Stomach (tissue), 9 donors: ENCODE results near the gene ERBB4. TPM values are rescaled to one million over a fixed set of nuclear protein-coding genes. Genes with fewer than 3 reads are reported as not detected.
"Not testable (repeated sequence)": the region's sequence is repeated elsewhere in the genome, so short reads cannot be mapped to it uniquely, and the experiment has no call there.

Source experiments
- DNase-seq, 2 donors: peaks; one replicate each; pipeline versions ENCODE4 v3.0.0 to v3.0.0-alpha.2; 2013 to 2019
- H3K27ac ChIP-seq, 5 donors: fragments of 200-600 bp in 4 of 5; sonication (generic) in 4 of 5; one replicate each; pipeline ENCODE4 v1.5.1; 2013 to 2019; ENCODE audit warnings: mild to moderate bottlenecking in 1 of 5, moderate library complexity in 1 of 5
- H3K27me3 ChIP-seq, 3 donors: fragments of 200-600 bp; sonication (generic); one replicate each; pipeline ENCODE4 v1.5.1; 2017 to 2019; ENCODE audit warnings: mixed run types in 1 of 3
- H3K36me3 ChIP-seq, 4 donors: fragments of 200-600 bp; sonication (generic); 1 replicate in 3 of 4; 2 replicates in 1 of 4; pipeline ENCODE4 v1.5.1; 2016 to 2019
- H3K4me1 ChIP-seq, 4 donors: fragments of 200-600 bp; sonication (generic); one replicate each; pipeline ENCODE4 v1.5.1; 2016 to 2019
- H3K4me3 ChIP-seq, 4 donors: fragments of 200-600 bp; sonication (generic) in 3 of 4; one replicate each; pipeline ENCODE4 v1.5.1; 2016 to 2019; ENCODE audit warnings: mild to moderate bottlenecking in 1 of 4
- H3K9me3 ChIP-seq, 4 donors: fragments of 200-600 bp; sonication (generic); one replicate each; pipeline ENCODE4 v1.5.1; 2016 to 2019
- CTCF ChIP-seq, 7 experiments: fragments of 450-650 bp in 4 of 7; fragments of 200-600 bp in 3 of 7; sonication (generic) in 3 of 7; IDR thresholded peaks; one replicate each; pipeline ENCODE4 v1.5.1; 2016 to 2019; ENCODE audit warnings: antibody characterized with exemption in 7 of 7, control low read depth in 2 of 7, mild to moderate bottlenecking in 1 of 7
- EP300 ChIP-seq: sonication (generic); formaldehyde crosslinking; IDR thresholded peaks from one replicate; pipeline ENCODE4 v1.6.1; 2017; ENCODE audit warnings: antibody characterized with exemption
- POLR2A ChIP-seq, 4 donors: fragments of 450-650 bp; IDR thresholded peaks; one replicate each; pipeline ENCODE4 v1.6.1; 2016; ENCODE audit warnings: antibody characterized with exemption in 4 of 4, control low read depth in 2 of 4, mild to moderate bottlenecking in 1 of 4, moderate library complexity in 1 of 4
- POLR2AphosphoS5 ChIP-seq, 3 donors: sonication (generic); formaldehyde crosslinking; IDR thresholded peaks; one replicate each; pipeline ENCODE4 v1.6.1; 2016; ENCODE audit warnings: antibody characterized with exemption in 3 of 3
- WGBS, 5 donors: extraction: QIAGEN DNeasy Blood & Tissue Kit in 3 of 5; methylation state at CpG; one replicate each; pipeline versions ENCODE4 v1.1.5 to v1.1.7; 2013 to 2018; 5-methylcytosine and 5-hydroxymethylcytosine counted together
- intact Hi-C: fragments of 100-400 bp; cut with DNase I; formaldehyde crosslinking; loops from one replicate; pipeline ENCODE4 v1.15.1; 2023; ENCODE audit warnings: low total_unique reads
- polyA plus RNA-seq, 3 donors: library from polyadenylated mRNA; stranded (reverse); fragments of 200-250 nt; gene quantifications; one replicate each; pipeline ENCODE4 v1.2.3, GENCODE V29; 2013
- total RNA-seq, 5 donors: library from RNA; depleted of rRNA; stranded (reverse); fragments of >200 nt; gene quantifications; one replicate each; pipeline versions ENCODE4 v1.1.0 to v1.2.3, GENCODE V29; 2014 to 2016
- donor health status: healthy with polysubstance abuse.
- donor health status: Bipolar disorder and iron deficiency.
- donor health status: healthy.

Gene ERBB4
- total and polyA plus RNA-seq, 8 donors: 0.12 to 2.5 (median 0.45) TPM; not detected in 1

DNA sequence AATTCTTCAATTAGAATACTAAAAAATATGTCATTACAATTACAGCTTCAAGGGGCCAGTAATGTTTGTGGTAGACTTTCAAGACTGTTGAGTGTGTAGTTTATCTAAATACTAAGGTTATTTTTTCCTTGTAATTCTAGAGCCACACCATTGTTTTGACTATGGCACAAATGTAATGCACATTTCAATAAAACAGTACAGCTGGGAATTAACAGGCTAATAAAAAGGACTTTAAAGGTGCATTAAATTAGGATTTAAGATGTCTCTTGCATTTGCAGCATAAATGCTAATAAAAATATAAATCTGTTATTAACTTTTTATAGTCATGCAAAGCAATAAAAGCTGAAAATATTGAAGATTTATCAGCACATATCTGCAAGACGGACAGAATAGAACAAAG is 344.8 kb downstream of the ERBB4 start:
- TF ChIP-seq POLR2A (IDR thresholded peaks at IDR 0.05) (no peak), POLR2AphosphoS5 (IDR thresholded peaks at IDR 0.05) (no peak)
- Histone ChIP-seq H3K4me1 (no peaks in the 10 kb centered on the region), H3K9me3 (no peaks in the 10 kb centered on the region), H3K4me3 (no peak overlapping the region), H3K36me3 (no peaks in the 10 kb centered on the region), H3K27ac (no peak overlapping the region), H3K27me3 (no peaks in the 10 kb centered on the region)
- 73 to 91% (median 88%) methylated on average over 1 of the region's 1 CpG for WGBS, 5 donors
- intact Hi-C loops: no loop called here
- no peak for DNase-seq

DNA sequence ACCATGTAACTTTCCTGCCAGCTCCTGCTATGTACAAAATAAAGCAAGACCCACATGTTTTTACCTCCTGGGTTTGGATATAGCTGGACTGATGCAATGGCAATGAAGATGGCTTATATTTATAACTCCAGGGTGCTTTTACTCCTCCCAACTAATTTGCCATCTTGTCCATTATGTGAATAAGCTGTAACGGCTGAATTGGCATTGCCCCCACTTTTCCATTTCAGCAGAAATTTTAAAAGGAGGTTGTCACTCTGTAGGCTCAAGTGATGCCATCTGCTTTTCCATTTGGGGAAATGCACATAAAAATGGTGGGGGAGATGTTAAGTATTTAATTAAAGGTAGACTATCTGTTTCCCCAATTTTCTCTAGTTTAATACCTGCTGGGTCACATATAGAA is 345.5 kb downstream of the ERBB4 start:
- 71 to 82% (median 76%) methylated on average over 1 of the region's 1 CpG for WGBS, 5 donors
- H3K27ac ChIP-seq: no peak overlapping the region
- H3K27me3 ChIP-seq: no peaks in the 10 kb centered on the region
- no peaks in the 10 kb centered on the region for H3K9me3 ChIP-seq
- H3K4me3 ChIP-seq: no peak overlapping the region
- intact Hi-C loops: no loop called here
- TF ChIP-seq EP300 (no peak), POLR2A (IDR thresholded peaks at IDR 0.05) (no peak), POLR2AphosphoS5 (IDR thresholded peaks at IDR 0.05) (no peak), CTCF (IDR thresholded peaks at IDR 0.05) (no peak)
- no peaks in the 10 kb centered on the region for H3K36me3 ChIP-seq
- DNase-seq: no peak
- H3K4me1 ChIP-seq: no peaks in the 10 kb centered on the region

DNA sequence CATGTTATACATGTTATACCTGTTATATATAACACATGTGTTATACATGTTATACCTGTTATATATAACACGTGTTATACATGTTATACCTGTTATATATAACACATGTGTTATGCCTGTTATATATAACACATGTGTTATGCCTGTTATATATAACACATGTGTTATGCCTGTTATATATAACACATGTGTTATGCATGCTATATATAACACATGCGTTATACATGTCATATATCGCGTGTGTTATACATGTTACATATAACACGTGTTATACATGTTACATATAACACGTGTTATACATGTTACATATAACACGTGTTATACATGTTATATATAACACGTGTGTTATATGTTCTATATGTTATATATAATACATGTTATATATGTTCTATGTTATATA is 347.2 kb downstream of the ERBB4 start:
- DNase-seq, H3K27me3 ChIP-seq, H3K4me1 ChIP-seq, H3K4me3 ChIP-seq, intact Hi-C loops, H3K27ac ChIP-seq, H3K36me3 ChIP-seq, H3K9me3 ChIP-seq: not testable (repeated sequence)
- 73 to 86% (median 78%) methylated on average over 8 of the region's 8 CpGs for WGBS, 5 donors

GRCh38 chr2:212186166-212186565 is 352.4 kb downstream of the ERBB4 start:
- no peak overlapping the region for H3K4me3 ChIP-seq
- H3K4me1 ChIP-seq: no peaks in the 10 kb centered on the region
- no peak for DNase-seq
- H3K9me3 ChIP-seq: no peaks in the 10 kb centered on the region
- no peaks in the 10 kb centered on the region for H3K36me3 ChIP-seq
- 65 to 81% (median 74%) methylated on average over 3 of the region's 3 CpGs for WGBS, 5 donors
- TF ChIP-seq CTCF (IDR thresholded peaks at IDR 0.05) (no peak), POLR2A (IDR thresholded peaks at IDR 0.05) (no peak)
- no peak overlapping the region for H3K27ac ChIP-seq
- intact Hi-C loops: no loop called here
- no peaks in the 10 kb centered on the region for H3K27me3 ChIP-seq

DNA sequence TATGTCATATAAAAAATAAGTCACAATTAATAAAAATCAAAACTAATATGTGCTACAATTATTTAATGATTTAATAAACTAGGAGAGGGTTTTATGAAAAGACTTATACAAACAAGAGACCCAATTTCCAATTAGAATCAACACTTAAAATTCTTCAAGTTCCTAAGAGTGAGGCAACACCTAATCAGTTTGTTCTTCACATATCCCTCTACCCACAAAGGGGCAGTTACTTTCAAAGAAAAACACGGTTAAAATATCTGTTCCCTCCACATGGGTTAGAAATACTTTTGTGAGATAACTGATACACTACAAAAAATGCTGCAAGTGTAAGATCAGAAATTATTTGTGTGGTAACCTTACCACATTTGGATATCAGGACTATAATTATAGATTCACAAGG is 357.0 kb downstream of the ERBB4 start:
- WGBS, 5 donors: 0 to 40% (median 6%) methylated on average over 1 of the region's 1 CpG
- intact Hi-C loops: no loop called here
- no peak for DNase-seq
- H3K27ac ChIP-seq: no peak overlapping the region
- no peaks in the 10 kb centered on the region for H3K9me3 ChIP-seq
- TF ChIP-seq EP300: no peak
- no peak for TF ChIP-seq POLR2A (IDR thresholded peaks at IDR 0.05)
- no peak for TF ChIP-seq CTCF (IDR thresholded peaks at IDR 0.05)
- no peak for TF ChIP-seq POLR2AphosphoS5 (IDR thresholded peaks at IDR 0.05)
- H3K4me1 ChIP-seq: no peaks in the 10 kb centered on the region
- no peaks in the 10 kb centered on the region for H3K36me3 ChIP-seq
- H3K27me3 ChIP-seq: no peaks in the 10 kb centered on the region
- H3K4me3 ChIP-seq: no peak overlapping the region
